Esophagus muscularis mucosa (tissue), 3 donors: ENCODE measurements around the gene FOSL2.

Experiments
- CTCF ChIP-seq, 3 experiments: fragments of 200-600 bp in 2 of 3; fragments of 450-650 bp in 1 of 3; sonication (generic) in 2 of 3; IDR thresholded peaks; one replicate each; pipeline ENCODE4 v1.5.1; 2017 to 2019; ENCODE audit warnings: antibody characterized with exemption in 3 of 3, mild to moderate bottlenecking in 2 of 3, moderate library complexity in 1 of 3
- EP300 ChIP-seq: sonication (generic); formaldehyde crosslinking; IDR thresholded peaks from one replicate; pipeline ENCODE4 v1.6.1; 2017; ENCODE audit warnings: antibody characterized with exemption

DNA sequence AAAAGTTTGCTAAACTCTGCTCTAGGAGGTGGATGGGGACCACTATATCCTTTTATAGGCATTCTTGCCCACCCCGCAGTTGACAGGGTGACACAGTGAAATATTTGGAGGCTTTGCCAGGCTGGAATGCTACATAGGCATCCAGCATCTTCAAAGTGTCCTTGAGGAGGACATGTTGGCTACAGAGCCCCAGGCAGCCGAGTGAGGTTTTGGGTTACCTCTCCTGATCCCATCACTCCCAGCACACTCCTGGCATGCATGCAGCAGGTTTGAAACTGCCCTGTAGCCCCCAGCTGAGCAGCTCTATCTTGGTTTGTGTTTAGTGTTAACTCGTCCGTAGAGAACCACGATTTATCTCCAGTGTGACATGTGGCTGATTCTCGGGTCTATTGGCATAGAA lies 7.3 kb downstream of the FOSL2 start:
- no peak for TF ChIP-seq EP300
- no peak for TF ChIP-seq CTCF (IDR thresholded peaks at IDR 0.05)
